Fibroblast of upper back skin (primary cell): ENCODE results near the gene TPCN1.
A peak's percentile ranks its signal among the peaks of the same experiment; 100 is the strongest.

Experiments used
- DNase-seq: peaks from one replicate; pipeline ENCODE4 v3.0.0-alpha.2; 2013

TPCN1 gene

DNA sequence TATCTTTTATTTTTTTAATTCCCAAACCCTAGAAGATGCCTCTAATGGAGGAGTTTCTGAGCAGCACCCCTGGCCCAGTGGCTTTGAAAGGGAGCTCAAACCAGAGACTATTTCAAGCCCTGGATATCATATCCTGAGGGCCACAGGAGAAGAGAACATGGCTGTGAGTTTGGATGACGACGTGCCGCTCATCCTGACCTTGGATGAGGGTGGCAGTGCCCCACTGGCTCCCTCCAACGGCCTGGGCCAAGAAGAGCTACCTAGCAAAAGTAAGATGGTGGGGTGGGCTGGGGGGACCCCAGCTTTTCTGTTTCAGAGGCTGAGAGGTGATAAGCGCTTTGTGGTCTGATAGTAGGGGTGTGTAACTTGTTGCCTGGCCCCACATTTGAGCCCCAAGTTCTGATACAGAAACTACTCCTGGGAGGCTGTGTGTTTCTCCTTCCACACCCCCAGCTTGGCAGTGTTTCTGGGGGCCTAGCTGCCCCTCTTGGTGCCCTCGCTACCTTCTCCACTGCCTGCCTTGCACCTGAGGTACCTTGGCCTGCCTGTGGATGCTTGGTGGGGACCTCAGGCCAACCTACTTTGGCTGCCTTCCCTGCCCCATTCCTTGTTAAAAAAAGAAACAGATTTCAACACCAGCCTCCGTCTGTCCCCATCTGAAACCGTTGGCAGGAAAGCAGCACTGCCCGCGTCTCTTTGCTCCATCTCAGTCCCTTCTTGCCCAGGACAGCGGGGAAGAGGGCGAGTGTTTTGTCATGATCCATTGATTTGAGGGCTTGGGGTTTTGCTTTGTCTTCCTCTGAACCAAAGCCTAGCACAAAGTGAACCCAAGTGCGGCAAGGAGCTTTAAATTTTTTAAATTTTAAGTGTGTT lies 5.7 kb downstream of the TPCN1 start:
- DNase-seq: no peak

GRCh38 chr12:113227686-113228391 lies 6.6 kb downstream of the TPCN1 start:
- no peak for DNase-seq

GRCh38 chr12:113228394-113229028 lies 7.2 kb downstream of the TPCN1 start:
- DNase-seq: no peak

DNA sequence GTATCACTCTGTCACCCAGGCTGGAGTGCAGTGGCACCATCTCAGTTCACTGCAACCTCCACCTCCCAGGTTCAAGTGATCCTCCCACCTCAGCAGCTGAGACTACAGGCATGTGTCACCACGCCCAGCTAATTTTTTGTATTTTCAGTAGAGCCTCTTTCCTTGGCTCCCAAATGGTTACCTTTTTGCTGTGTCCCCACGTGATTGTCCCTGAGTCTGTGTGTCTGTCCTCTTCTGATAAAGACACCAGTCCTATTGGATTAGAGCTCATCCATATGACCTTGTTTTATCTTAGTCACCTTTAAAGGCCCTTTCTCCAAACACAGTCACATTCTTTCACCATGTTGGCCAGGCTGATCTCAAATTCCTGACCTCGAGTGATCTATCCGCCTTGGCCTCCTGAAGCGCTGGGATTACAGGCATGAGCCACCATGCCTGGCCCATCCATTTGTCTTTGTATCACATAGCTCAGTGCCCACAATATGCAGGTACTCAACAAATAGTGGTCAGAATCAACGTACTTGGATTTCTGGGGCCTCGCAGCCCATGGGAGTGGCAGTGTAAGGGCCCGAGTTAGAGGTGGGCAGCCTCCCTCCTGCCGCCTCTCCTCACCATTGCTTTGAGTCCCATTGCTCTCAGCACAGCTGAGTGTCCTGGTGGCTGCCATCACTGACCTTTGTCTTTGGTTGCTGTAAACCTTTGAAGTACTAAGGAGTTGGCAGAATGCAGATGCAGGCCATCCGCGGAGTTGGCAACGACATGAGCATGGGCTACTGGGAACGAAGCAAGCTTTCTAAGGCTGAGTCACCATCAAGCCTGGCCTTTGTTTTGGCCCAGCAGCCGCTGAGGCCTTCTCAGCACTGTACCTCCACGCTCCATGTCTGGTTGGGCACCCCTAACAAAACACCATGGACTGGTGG lies 9.3 kb downstream of the TPCN1 start:
- no peak for DNase-seq

DNA sequence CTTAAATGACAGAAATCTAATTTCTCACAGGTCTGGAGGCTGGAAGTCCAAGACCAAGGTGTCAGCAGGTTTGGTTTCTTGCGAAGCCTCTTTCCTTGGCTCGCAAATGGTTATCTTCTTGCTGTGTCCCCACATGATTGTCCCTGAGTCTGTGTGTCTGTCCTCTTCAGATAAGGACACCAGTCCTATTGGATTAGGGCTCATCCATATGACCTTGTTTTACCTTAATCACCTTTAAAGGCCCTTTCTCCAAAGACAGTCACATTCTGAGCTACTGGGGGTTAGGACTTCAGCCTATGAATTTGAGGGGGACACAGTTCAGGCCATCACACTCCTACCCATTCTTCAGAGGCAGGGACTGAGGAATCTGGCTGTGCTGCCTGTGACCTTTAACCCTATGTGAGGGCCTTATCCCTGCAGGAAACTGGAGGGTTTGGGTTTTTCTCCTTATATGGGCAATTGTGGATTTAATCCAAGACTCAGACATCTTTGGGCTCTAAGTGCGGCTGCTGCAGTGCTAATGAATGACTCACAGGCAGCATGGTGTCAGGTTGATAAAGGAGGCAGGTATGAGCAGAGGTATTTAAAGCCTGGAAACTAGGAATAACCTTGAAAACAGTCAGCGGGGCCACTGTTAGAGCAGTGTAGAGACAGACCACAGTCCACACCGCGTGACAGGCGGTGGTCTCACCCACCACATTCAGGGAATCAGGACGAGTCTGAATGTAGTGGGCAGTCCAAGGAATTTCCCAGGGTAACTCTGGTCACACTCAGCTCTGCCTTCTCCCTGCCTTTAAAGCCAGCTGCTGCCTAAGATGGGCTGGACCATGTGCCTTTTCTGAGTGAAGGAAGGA lies 10.2 kb downstream of the TPCN1 start:
- DNase-seq: peak; percentile 83

GRCh38 chr12:113232089-113232839 lies 11.0 kb downstream of the TPCN1 start:
- no peak for DNase-seq

DNA sequence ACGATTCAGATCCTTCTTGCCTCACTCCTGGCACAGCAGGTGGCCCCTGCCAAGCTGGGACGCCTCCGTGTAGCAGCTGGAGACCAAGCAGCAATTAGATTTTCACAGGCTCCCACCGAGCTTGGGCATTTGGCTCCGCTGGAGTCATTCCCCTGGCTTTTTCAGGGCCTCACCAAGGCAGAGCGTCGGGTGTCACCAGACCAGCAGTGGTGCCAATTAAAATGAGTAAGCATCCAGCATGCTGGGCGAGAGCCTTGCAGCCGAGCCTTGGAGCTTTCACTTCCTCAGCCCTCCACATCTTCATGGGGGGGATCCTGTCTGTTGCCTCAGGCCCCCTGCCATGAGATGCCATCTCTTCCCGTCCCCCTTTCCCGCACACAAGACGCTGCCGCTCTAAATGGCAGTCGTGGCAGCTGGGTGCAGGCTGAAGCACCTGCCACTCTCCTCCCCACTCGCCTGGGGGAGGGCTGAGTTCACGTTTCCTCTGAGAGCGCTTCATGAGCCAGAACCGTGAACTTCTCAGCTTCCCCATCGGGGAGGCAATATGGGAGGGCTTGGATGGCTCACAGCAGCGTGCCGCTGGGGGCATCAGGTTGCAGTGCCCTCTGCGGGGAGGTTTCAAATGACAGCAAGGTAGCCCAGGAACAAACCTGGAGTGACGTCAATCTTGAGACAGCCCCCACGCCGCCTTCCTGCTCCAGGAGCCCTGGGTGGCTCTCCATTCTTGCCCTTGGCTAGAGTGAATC lies 11.7 kb downstream of the TPCN1 start:
- DNase-seq: no peak

GRCh38 chr12:113233967-113234366 lies 12.7 kb downstream of the TPCN1 start:
- DNase-seq: no peak

DNA sequence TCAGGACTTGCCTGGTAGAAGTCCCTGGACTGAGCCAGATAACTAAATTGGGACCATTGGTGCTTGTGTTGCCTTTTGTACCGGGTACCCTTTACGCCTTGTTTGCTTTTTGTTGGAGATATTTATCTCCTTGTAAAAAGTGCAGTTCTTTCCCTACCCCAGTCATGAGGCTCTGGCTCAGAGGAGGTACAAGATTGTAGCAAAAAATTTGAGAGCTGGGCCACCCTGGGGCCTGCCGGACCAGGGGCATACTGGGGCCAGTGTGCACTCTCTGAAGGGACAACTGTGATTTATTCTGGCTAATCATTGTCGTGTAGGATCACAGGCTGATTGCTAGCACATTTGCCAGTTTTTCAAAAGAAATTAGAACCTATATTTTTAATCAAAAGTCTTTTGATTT lies 13.2 kb downstream of the TPCN1 start:
- no peak for DNase-seq

DNA sequence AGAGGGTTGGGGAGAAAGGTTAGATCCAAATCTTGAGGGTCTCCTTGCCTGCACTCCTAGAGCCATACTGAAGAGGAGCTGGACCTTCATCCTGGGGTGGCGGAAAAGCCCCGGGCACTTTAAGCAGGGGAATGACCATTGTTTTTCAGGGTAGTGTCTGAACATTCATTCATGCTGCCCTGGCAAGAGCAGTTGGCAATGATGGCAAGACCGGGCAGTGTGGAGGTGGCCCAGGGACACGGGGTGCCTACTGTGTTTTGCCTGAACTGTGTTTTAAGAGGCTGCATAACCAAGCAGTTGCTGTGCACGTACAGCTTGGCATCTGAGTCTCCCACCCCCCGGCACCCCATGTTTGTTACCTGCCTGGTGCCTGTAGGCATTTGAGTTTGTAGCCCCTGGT lies 14.7 kb downstream of the TPCN1 start:
- DNase-seq: no peak

DNA sequence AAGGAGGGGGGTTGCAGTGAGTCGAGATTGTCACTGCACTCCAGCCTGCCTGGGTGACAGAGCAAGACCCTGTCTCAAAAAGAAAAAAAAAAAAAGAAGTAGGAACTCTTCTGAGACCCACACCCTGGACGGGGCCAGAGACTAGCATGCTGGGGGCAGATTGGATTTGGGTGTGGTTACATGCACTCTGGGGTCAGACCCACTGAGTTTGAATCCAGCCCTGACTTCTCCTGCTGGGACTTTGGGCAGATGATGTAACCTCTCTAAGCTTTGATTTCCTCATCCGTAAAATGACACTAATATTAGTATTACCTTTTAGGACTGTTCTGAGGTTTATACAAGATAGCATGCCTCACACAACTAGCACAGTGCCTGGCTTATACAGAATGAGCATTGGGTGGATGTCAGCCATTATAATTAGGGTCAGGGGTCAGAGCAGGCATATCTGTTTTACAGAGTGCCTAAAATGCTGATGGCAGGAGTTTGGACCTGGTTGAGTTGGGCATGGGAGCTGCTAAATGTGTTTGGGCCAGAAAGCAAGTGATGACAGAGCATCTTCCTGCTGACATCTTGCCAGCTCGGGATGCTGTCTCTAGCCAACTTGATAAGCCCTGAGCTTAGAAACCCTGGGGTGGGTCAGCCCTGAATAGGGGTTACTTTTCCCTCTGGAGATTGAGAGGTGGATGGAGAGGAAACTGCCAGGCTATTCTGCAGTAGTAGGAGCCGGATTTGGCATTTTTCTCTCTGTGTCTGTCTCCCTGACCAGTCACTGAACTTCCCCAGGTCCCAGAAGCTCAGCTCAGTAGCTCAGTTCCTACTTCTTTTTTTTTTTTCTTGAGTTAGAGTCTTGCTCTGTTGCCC lies 15.5 kb downstream of the TPCN1 start:
- DNase-seq: no peak

- no peak for DNase-seq
Observed at GRCh38 chr12:113237748-113238147, 16.5 kb downstream of the TPCN1 start.

GRCh38 chr12:113238309-113238708 lies 17.0 kb downstream of the TPCN1 start:
- DNase-seq: no peak

GRCh38 chr12:113239288-113239771 lies 18.1 kb downstream of the TPCN1 start:
- no peak for DNase-seq

GRCh38 chr12:113239811-113240331 lies 18.6 kb downstream of the TPCN1 start:
- DNase-seq: peak; percentile 39

GRCh38 chr12:113240395-113240794 lies 19.1 kb downstream of the TPCN1 start:
- no peak for DNase-seq

GRCh38 chr12:113241191-113242025 lies 20.1 kb downstream of the TPCN1 start:
- peak; percentile 87 for DNase-seq

DNA sequence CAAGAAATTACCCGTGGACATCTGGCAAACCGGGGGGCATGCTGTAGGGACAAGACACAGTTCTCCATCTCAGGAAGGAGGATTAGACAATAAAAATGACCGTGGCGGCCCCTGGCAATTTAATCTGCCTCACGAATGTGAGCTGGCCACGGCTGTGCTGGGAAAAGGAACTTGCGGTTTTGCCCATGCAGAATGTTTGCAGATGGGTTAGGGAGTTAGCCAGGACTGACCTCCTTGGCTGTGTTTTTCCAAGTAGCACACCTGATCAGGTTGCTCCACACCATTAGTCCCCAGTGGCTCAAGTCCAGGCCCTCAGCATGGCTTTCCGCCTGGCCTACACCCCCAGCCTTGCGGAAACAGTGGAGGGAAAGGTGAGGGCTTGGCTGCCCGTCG lies 20.8 kb downstream of the TPCN1 start:
- DNase-seq: no peak
